ENCODE data around the gene DOCK10. TPM values are rescaled to one million over a fixed set of nuclear protein-coding genes. Genes with fewer than 3 reads are reported as not detected.

Gene DOCK10
- total and polyA plus RNA-seq, 2 experiments from 2014 or later: 1.1 to 3.2 TPM

GRCh38 chr2:224841910-224842309, 200.4 kb downstream of the DOCK10 start:
- H3K9me3 ChIP-seq (ENCODE audit: low read depth): no peaks in the 10 kb centered on the region
- H3K27ac ChIP-seq: no peak overlapping the region
- H3K36me3 ChIP-seq (replicated peaks; ENCODE audit: insufficient read depth, low read depth): no peaks in the 10 kb centered on the region
- H3K9me2 ChIP-seq (replicated peaks; ENCODE audit: insufficient read depth): no peaks in the 10 kb centered on the region
- H2AFZ ChIP-seq: no peak overlapping the region
- H3K27me3 ChIP-seq: no peaks in the 10 kb centered on the region
- TF ChIP-seq EZH2phosphoT487 (IDR thresholded peaks at IDR 0.05; ENCODE audit: low read depth, severe bottlenecking, unreplicated experiment) (no peak), EZH2 (IDR thresholded peaks at IDR 0.05; ENCODE audit: borderline replicate concordance) (no peak), CTCF (IDR thresholded peaks at IDR 0.05; ENCODE audit: poor library complexity) (no peak)
- no peaks in the 10 kb centered on the region for H3K79me2 ChIP-seq
- no peaks in the 10 kb centered on the region for H4K20me1 ChIP-seq (ENCODE audit: insufficient read depth, poor library complexity, severe bottlenecking)
- no peak for DNase-seq (ENCODE audit: low spot score)
- H3K4me2 ChIP-seq: no peak overlapping the region
- no peak overlapping the region for H3K4me3 ChIP-seq
- 89% methylated on average over 4 of the region's 4 CpGs for WGBS (ENCODE audit: low lambda C conversion rate, missing lambda C conversion rate)
- H3K4me1 ChIP-seq (ENCODE audit: insufficient read depth): no peaks in the 10 kb centered on the region

GRCh38 chr2:224838335-224838734, 203.9 kb downstream of the DOCK10 start:
- Histone ChIP-seq H3K79me2 (no peaks in the 10 kb centered on the region), H3K4me3 (no peak overlapping the region), H4K20me1 (ENCODE audit: insufficient read depth, poor library complexity, severe bottlenecking) (no peaks in the 10 kb centered on the region), H3K27ac (no peak overlapping the region), H3K36me3 (replicated peaks; ENCODE audit: insufficient read depth, low read depth) (no peaks in the 10 kb centered on the region), H3K9me2 (replicated peaks; ENCODE audit: insufficient read depth) (no peaks in the 10 kb centered on the region), H3K4me1 (ENCODE audit: insufficient read depth) (no peaks in the 10 kb centered on the region), H2AFZ (no peak overlapping the region), H3K4me2 (no peak overlapping the region), H3K27me3 (no peaks in the 10 kb centered on the region), H3K9me3 (ENCODE audit: low read depth) (no peaks in the 10 kb centered on the region)
- TF ChIP-seq EZH2phosphoT487 (IDR thresholded peaks at IDR 0.05; ENCODE audit: low read depth, severe bottlenecking, unreplicated experiment): no peak
- no peak for TF ChIP-seq CTCF (IDR thresholded peaks at IDR 0.05; ENCODE audit: poor library complexity)
- no peak for TF ChIP-seq EZH2 (IDR thresholded peaks at IDR 0.05; ENCODE audit: borderline replicate concordance)
- DNase-seq (ENCODE audit: low spot score): no peak

DNA sequence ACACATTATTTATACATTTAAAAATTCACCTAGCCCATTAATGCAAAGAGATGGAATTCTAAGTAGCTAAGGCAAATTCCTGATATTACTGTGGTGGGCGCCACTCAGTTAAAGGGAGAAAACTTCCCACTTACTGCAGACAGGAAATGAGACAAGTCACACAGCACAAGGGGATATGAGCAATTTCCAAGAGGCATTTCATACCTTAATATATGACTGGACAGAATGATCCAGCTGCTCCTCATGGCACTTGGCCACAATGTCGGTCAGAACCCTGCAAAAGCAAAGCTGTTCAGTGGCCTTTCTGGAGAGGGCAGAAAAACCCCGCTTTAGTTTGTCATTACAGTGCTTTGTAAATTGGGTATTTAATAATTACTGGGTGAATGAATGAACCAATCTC, 204.7 kb downstream of the DOCK10 start:
- Histone ChIP-seq H3K27ac (no peak overlapping the region), H3K27me3 (no peaks in the 10 kb centered on the region), H3K79me2 (no peaks in the 10 kb centered on the region), H4K20me1 (ENCODE audit: insufficient read depth, poor library complexity, severe bottlenecking) (no peaks in the 10 kb centered on the region), H3K9me2 (replicated peaks; ENCODE audit: insufficient read depth) (no peaks in the 10 kb centered on the region), H3K4me2 (no peak overlapping the region), H3K4me3 (no peak overlapping the region), H2AFZ (no peak overlapping the region), H3K9me3 (ENCODE audit: low read depth) (no peaks in the 10 kb centered on the region), H3K4me1 (ENCODE audit: insufficient read depth) (no peaks in the 10 kb centered on the region), H3K36me3 (replicated peaks; ENCODE audit: insufficient read depth, low read depth) (no peaks in the 10 kb centered on the region)
- WGBS (ENCODE audit: low lambda C conversion rate, missing lambda C conversion rate): 95% methylated on average over 3 of the region's 3 CpGs
- no peak for DNase-seq (ENCODE audit: low spot score)
- TF ChIP-seq EZH2phosphoT487 (IDR thresholded peaks at IDR 0.05; ENCODE audit: low read depth, severe bottlenecking, unreplicated experiment) (no peak), EZH2 (IDR thresholded peaks at IDR 0.05; ENCODE audit: borderline replicate concordance) (no peak), CTCF (IDR thresholded peaks at IDR 0.05; ENCODE audit: poor library complexity) (no peak)

GRCh38 chr2:224837066-224837465, 205.2 kb downstream of the DOCK10 start:
- H4K20me1 ChIP-seq (ENCODE audit: insufficient read depth, poor library complexity, severe bottlenecking): no peaks in the 10 kb centered on the region
- H3K79me2 ChIP-seq: no peaks in the 10 kb centered on the region
- 93% methylated on average over 2 of the region's 2 CpGs for WGBS (ENCODE audit: low lambda C conversion rate, missing lambda C conversion rate)
- no peaks in the 10 kb centered on the region for H3K9me2 ChIP-seq (replicated peaks; ENCODE audit: insufficient read depth)
- H2AFZ ChIP-seq: no peak overlapping the region
- no peak for DNase-seq (ENCODE audit: low spot score)
- H3K27ac ChIP-seq: no peak overlapping the region
- no peaks in the 10 kb centered on the region for H3K27me3 ChIP-seq
- no peak overlapping the region for H3K4me3 ChIP-seq
- TF ChIP-seq EZH2 (IDR thresholded peaks at IDR 0.05; ENCODE audit: borderline replicate concordance): no peak
- TF ChIP-seq EZH2phosphoT487 (IDR thresholded peaks at IDR 0.05; ENCODE audit: low read depth, severe bottlenecking, unreplicated experiment): no peak
- no peak for TF ChIP-seq CTCF (IDR thresholded peaks at IDR 0.05; ENCODE audit: poor library complexity)
- no peaks in the 10 kb centered on the region for H3K36me3 ChIP-seq (replicated peaks; ENCODE audit: insufficient read depth, low read depth)
- no peaks in the 10 kb centered on the region for H3K4me1 ChIP-seq (ENCODE audit: insufficient read depth)
- no peaks in the 10 kb centered on the region for H3K9me3 ChIP-seq (ENCODE audit: low read depth)
- H3K4me2 ChIP-seq: no peak overlapping the region
